Measurements from ENCODE around the gene ZBTB39.
"Not testable (repeated sequence)": the region's sequence is repeated elsewhere in the genome, so short reads cannot be mapped to it uniquely, and the experiment has no call there.

Gene ZBTB39

GRCh38 chr12:56980941-56981530 is 25.3 kb downstream of the ZBTB39 start:
- no peak for DNase-seq (ENCODE audit: low spot score)

GRCh38 chr12:56980268-56980667 is 26.1 kb downstream of the ZBTB39 start:
- no peak for DNase-seq (ENCODE audit: low spot score)

GRCh38 chr12:56979628-56980027 is 26.7 kb downstream of the ZBTB39 start:
- DNase-seq (ENCODE audit: low spot score): no peak

- no peak for DNase-seq (ENCODE audit: low spot score)
These were observed 27.8 kb downstream of the ZBTB39 start for GRCh38 chr12:56978397-56979138.

- DNase-seq (ENCODE audit: low spot score): not testable (repeated sequence)
These were observed 29.0 kb downstream of the ZBTB39 start for GRCh38 chr12:56977361-56977760.

- DNase-seq (ENCODE audit: low spot score): not testable (repeated sequence)
These were observed 32.1 kb downstream of the ZBTB39 start for GRCh38 chr12:56974224-56974623.

GRCh38 chr12:56968910-56969309 is 37.4 kb downstream of the ZBTB39 start:
- not testable (repeated sequence) for DNase-seq (ENCODE audit: low spot score)

- DNase-seq (ENCODE audit: low spot score): not testable (repeated sequence)
These were observed 40.2 kb downstream of the ZBTB39 start for GRCh38 chr12:56965997-56966642.

GRCh38 chr12:56965124-56965523 is 41.2 kb downstream of the ZBTB39 start:
- not testable (repeated sequence) for DNase-seq (ENCODE audit: low spot score)

GRCh38 chr12:56963557-56963956 is 42.8 kb downstream of the ZBTB39 start:
- not testable (repeated sequence) for DNase-seq (ENCODE audit: low spot score)

GRCh38 chr12:56962247-56962646 is 44.1 kb downstream of the ZBTB39 start:
- not testable (repeated sequence) for DNase-seq (ENCODE audit: low spot score)

- DNase-seq (ENCODE audit: low spot score): no peak
These were observed 47.9 kb downstream of the ZBTB39 start for GRCh38 chr12:56958422-56958821.

GRCh38 chr12:56957229-56958052 is 48.9 kb downstream of the ZBTB39 start, which contains the start of gene RDH16:
TSS of gene RDH16 (minus strand) at chr12:56957608. CDS start at chr12:56957462, 146 bp downstream.
- DNase-seq (ENCODE audit: low spot score): peak; percentile 1

- DNase-seq (ENCODE audit: low spot score): peak; percentile 3
These were observed 50.6 kb downstream of the ZBTB39 start for GRCh38 chr12:56955631-56956256.

- no peak for DNase-seq (ENCODE audit: low spot score)
These were observed 51.4 kb downstream of the ZBTB39 start for GRCh38 chr12:56954958-56955355.

- DNase-seq (ENCODE audit: low spot score): no peak
These were observed 52.0 kb downstream of the ZBTB39 start for GRCh38 chr12:56954057-56954957.

- DNase-seq (ENCODE audit: low spot score): no peak
These were observed 53.0 kb downstream of the ZBTB39 start for GRCh38 chr12:56953314-56953713.

- DNase-seq (ENCODE audit: low spot score): no peak
These were observed 54.6 kb downstream of the ZBTB39 start for GRCh38 chr12:56951582-56952339.

- DNase-seq (ENCODE audit: low spot score): no peak
These were observed 57.5 kb downstream of the ZBTB39 start for GRCh38 chr12:56948881-56949280.

Data from AG08395 (cell line).